GM20431 (cell line): ENCODE results near the gene PKN3.
"Not testable (repeated sequence)": the region's sequence is repeated elsewhere in the genome, so short reads cannot be mapped to it uniquely, and the experiment has no call there.

Source experiments
- in situ Hi-C: fragments of 300-500 bp; cut with MseI, MboI; formaldehyde crosslinking; loops from one replicate; pipeline ENCODE4 v1.15.0; 2020; ENCODE audit warnings: low sequenced_read_pairs; ENCODE audit not compliant: unreplicated experiment

Gene PKN3

GRCh38 chr9:128702445-128702948, at the start of gene PKN3:
Gene PKN3 (plus strand): TSS chr9:128702503. CDS start chr9:128702916, 413 bp downstream.
- in situ Hi-C loops, result no loop called here

GRCh38 chr9:128653908-128654307, 48.4 kb upstream of the PKN3 start:
- in situ Hi-C loops, result no loop called here

- in situ Hi-C loops, result no loop called here
These were observed 47.8 kb upstream of the PKN3 start for GRCh38 chr9:128654481-128654880.

- in situ Hi-C loops, result no loop called here
These were observed 45.6 kb upstream of the PKN3 start, which contains the start of gene DYNC2I2 for GRCh38 chr9:128656416-128657343. Gene DYNC2I2 (minus strand): TSS chr9:128656847. CDS start chr9:128656726, 121 bp downstream.

- in situ Hi-C loops, result no loop called here
These were observed 45.0 kb upstream of the PKN3 start for GRCh38 chr9:128657344-128657704.

GRCh38 chr9:128657796-128658195, 44.5 kb upstream of the PKN3 start:
- in situ Hi-C loops, result no loop called here

- in situ Hi-C loops, result not testable (repeated sequence)
These were observed 35.8 kb upstream of the PKN3 start for GRCh38 chr9:128666481-128666941.

- in situ Hi-C loops, result no loop called here
These were observed 32.5 kb upstream of the PKN3 start for GRCh38 chr9:128669786-128670185.

GRCh38 chr9:128675382-128675781, 26.9 kb upstream of the PKN3 start:
- in situ Hi-C loops, result no loop called here

- in situ Hi-C loops, result no loop called here
These were observed 24.5 kb upstream of the PKN3 start for GRCh38 chr9:128677794-128678193.

GRCh38 chr9:128683340-128684064, 18.8 kb upstream of the PKN3 start:
- in situ Hi-C loops, result no loop called here

GRCh38 chr9:128684065-128684324, 18.3 kb upstream of the PKN3 start:
- in situ Hi-C loops, result no loop called here

- in situ Hi-C loops, result no loop called here
These were observed 17.7 kb upstream of the PKN3 start for GRCh38 chr9:128684325-128685199.

- in situ Hi-C loops, result no loop called here
These were observed 16.4 kb upstream of the PKN3 start for GRCh38 chr9:128685636-128686489.

GRCh38 chr9:128687453-128687852, 14.8 kb upstream of the PKN3 start:
- in situ Hi-C loops, result no loop called here

- in situ Hi-C loops, result no loop called here
These were observed 13.6 kb upstream of the PKN3 start, which contains the start of gene SET for GRCh38 chr9:128688501-128689292. Gene SET (plus strand): TSS chr9:128689222. CDS start chr9:128689583, 361 bp downstream.

GRCh38 chr9:128689293-128689774, 13.0 kb upstream of the PKN3 start:
- in situ Hi-C loops, result no loop called here
